GM21381 (cell line): ENCODE measurements around the gene SPG21.

ENCODE experiments used
- ATAC-seq: cut with Tn5 transposase; IDR thresholded peaks from one replicate; pipeline ENCODE4 v1.9.1; 2021; ENCODE audit warnings: mild to moderate bottlenecking, moderate library complexity; ENCODE audit not compliant: unreplicated experiment

SPG21 gene

GRCh38 chr15:64993290-64993689 is 3.6 kb upstream of the SPG21 start:
- no peak for ATAC-seq

GRCh38 chr15:64991536-64992135 is 1.9 kb upstream of the SPG21 start:
- no peak for ATAC-seq

- ATAC-seq: no peak
Observed at GRCh38 chr15:64990168-64990470, 405 bp upstream of the SPG21 start.

GRCh38 chr15:64987136-64987535 is 2.6 kb downstream of the SPG21 start:
- ATAC-seq: no peak

- no peak for ATAC-seq
Observed at GRCh38 chr15:64985366-64986033, 4.2 kb downstream of the SPG21 start.

GRCh38 chr15:64982472-64982871 is 7.2 kb downstream of the SPG21 start:
- no peak for ATAC-seq

- ATAC-seq: no peak
Observed at GRCh38 chr15:64981812-64982431, 7.8 kb downstream of the SPG21 start.

- no peak for ATAC-seq
Observed at GRCh38 chr15:64979252-64979710, 10.4 kb downstream of the SPG21 start.

- no peak for ATAC-seq
Observed at GRCh38 chr15:64975390-64975789, 14.3 kb downstream of the SPG21 start.

GRCh38 chr15:64970698-64971097 is 19.0 kb downstream of the SPG21 start:
- no peak for ATAC-seq

GRCh38 chr15:64969401-64969800 is 20.3 kb downstream of the SPG21 start:
- no peak for ATAC-seq

- ATAC-seq: no peak
Observed at GRCh38 chr15:64961013-64961412, 28.7 kb downstream of the SPG21 start.

- ATAC-seq: no peak
Observed at GRCh38 chr15:64960153-64960552, 29.6 kb downstream of the SPG21 start.

GRCh38 chr15:64959128-64959527 is 30.6 kb downstream of the SPG21 start:
- ATAC-seq: no peak

- ATAC-seq: no peak
Observed at GRCh38 chr15:64954395-64954794, 35.3 kb downstream of the SPG21 start.

GRCh38 chr15:64951777-64952418 is 37.8 kb downstream of the SPG21 start:
- no peak for ATAC-seq

GRCh38 chr15:64950888-64951287 is 38.8 kb downstream of the SPG21 start:
- no peak for ATAC-seq

GRCh38 chr15:64949383-64950186 is 40.1 kb downstream of the SPG21 start:
- no peak for ATAC-seq

- ATAC-seq: no peak
Observed at GRCh38 chr15:64948916-64949315, 40.8 kb downstream of the SPG21 start.

- no peak for ATAC-seq
Observed at GRCh38 chr15:64947211-64947610, 42.5 kb downstream of the SPG21 start.

GRCh38 chr15:64944961-64945360 is 44.8 kb downstream of the SPG21 start:
- no peak for ATAC-seq
